Dermis blood vessel endothelial cell (primary cell): ENCODE data around the gene TLR9. TPM values are rescaled to one million over a fixed set of nuclear protein-coding genes. Genes with fewer than 3 reads are reported as not detected.

Experiments used
- DNase-seq: peaks from one replicate; pipeline ENCODE4 v3.0.0; 2010
- total RNA-seq: library from RNA; depleted of rRNA; stranded (reverse); fragments of >200 nt; gene quantifications from 2 replicates; pipeline ENCODE4 v1.2.3, GENCODE V29; 2014

Gene TLR9
- total RNA-seq, 1 donor from 2014 or later: under 0.01 TPM

- no peak for DNase-seq
Observed at GRCh38 chr3:52171514-52172261, 53.8 kb downstream of the TLR9 start.

Other genes starting within 250 kb of the TLR9 start
- 20.6 and 22.6 TPM in 2 replicates for gene ACY1, start 242.1 kb downstream of the TLR9 start, total RNA-seq
- gene RPL29, start 229.8 kb downstream of the TLR9 start, total RNA-seq: 784 and 1,399 TPM in 2 replicates
- 8.0 and 10.8 TPM in 2 replicates for gene DUSP7, start 169.1 kb downstream of the TLR9 start, total RNA-seq
- gene POC1A, start 71.2 kb downstream of the TLR9 start, total RNA-seq: 3.7 and 17.6 TPM in 2 replicates
- 41.0 and 51.7 TPM in 2 replicates for gene ALAS1, start 27.5 kb downstream of the TLR9 start, total RNA-seq
- 144 and 147 TPM in 2 replicates for gene TWF2, start 13.5 kb upstream of the TLR9 start, total RNA-seq
- 20.6 and 25.0 TPM in 2 replicates for gene PPM1M, start 20.1 kb upstream of the TLR9 start, total RNA-seq
- 81.3 and 111 TPM in 2 replicates for gene WDR82, start 53.0 kb upstream of the TLR9 start, total RNA-seq
- 22.3 and 22.9 TPM in 2 replicates for gene GLYCTK, start 62.2 kb upstream of the TLR9 start, total RNA-seq
- gene DNAH1, start 90.7 kb upstream of the TLR9 start, total RNA-seq: 3.3 and 5.6 TPM in 2 replicates
- gene BAP1, start 184.4 kb upstream of the TLR9 start, total RNA-seq: 72.7 and 92.1 TPM in 2 replicates
- 2.9 and 4.4 TPM in 2 replicates for gene PHF7, start 185.0 kb upstream of the TLR9 start, total RNA-seq
- gene SEMA3G, start 219.5 kb upstream of the TLR9 start, total RNA-seq: 30.5 and 30.9 TPM in 2 replicates
- gene TNNC1, start 228.4 kb upstream of the TLR9 start, total RNA-seq: not detected in 2 replicates
- gene NISCH, start 230.0 kb upstream of the TLR9 start, total RNA-seq: 72.8 and 106 TPM in 2 replicates